ENCODE results near the gene NDUFS8. TPM values are rescaled to one million over a fixed set of nuclear protein-coding genes. Genes with fewer than 3 reads are reported as not detected.

NDUFS8 gene
- total and polyA plus RNA-seq, 2 of the 4 experiments (the other 2 are of a cell fraction) = 85.9 to 131 TPM

DNA sequence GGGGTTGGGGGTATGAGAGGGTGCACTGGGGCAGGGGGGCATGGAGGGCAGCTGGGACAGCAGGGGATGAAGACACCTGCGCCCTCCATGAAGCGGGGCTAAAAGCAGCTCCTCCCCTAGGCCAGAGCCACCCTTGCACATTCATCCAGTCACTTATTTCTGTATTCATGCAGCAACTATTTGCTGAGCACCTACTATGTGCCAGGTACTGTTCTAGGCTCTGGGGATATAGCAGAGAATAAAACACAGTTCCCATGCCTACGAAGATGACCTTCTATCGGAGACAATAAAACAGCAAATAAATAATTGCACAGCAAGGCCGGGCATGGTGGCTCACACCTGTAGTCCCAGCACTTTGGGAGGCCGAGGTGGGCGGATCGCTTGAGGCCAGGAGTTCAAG lies 15.0 kb upstream of the NDUFS8 start:
- WGBS, 2 experiments (ENCODE audit: extremely low coverage in 2 of 2, insufficient read length in 1 of 2) = no CpG with 5 or more reads among the region's 8 CpGs
- peaks cover 23 to 43% of the 10 kb centered on the region in 2 experiments; a peak in 3 of 4 replicates for H3K79me1 ChIP-seq (ENCODE audit: low read depth in 1 of 2, low read length in 2 of 2)
- no peaks in the 10 kb centered on the region for H4K20me1 ChIP-seq (ENCODE audit: insufficient read depth, low read length)
- H2BK15ac ChIP-seq (ENCODE audit: low read depth, low read length) = no peak overlapping the region
- no peak overlapping the region for H3K4me2 ChIP-seq (ENCODE audit: low read depth, low read length)
- CTCF ChIA-PET = no interaction called here
- no peaks in the 10 kb centered on the region for H3K36me3 ChIP-seq (ENCODE audit: control insufficient read depth, insufficient read depth, low read length)
- H3K27me3 ChIP-seq (ENCODE audit: control insufficient read depth, insufficient read depth, low read length) = no peaks in the 10 kb centered on the region
- H3K14ac ChIP-seq (replicated peaks; ENCODE audit: low read depth, low read length) = no peak overlapping the region
- in situ Hi-C loops (cut with MboI; ENCODE audit: low sequenced_read_pairs) (no loop called here), intact Hi-C loops (cut with micrococcal nuclease) (no loop called here), dilution Hi-C loops (cut with HindIII; ENCODE audit: low sequenced_read_pairs, unreplicated experiment) (no loop called here)
- H2BK20ac ChIP-seq (ENCODE audit: low read depth, low read length) = no peak overlapping the region
- H2AK9ac ChIP-seq (replicated peaks; ENCODE audit: low read depth, low read length, poor library complexity) = no peak overlapping the region
- H3K56ac ChIP-seq (ENCODE audit: extremely low read depth, insufficient read depth, low read length) = no peak overlapping the region
- no peak overlapping the region for H2BK120ac ChIP-seq (ENCODE audit: low read depth, low read length)
- no peak overlapping the region for H3K4me3 ChIP-seq (ENCODE audit: insufficient read depth, low read depth, low read length)
- H3K9ac ChIP-seq (ENCODE audit: low read depth, low read length) = no peak overlapping the region
- no peak overlapping the region for H3K4ac ChIP-seq (ENCODE audit: low read depth, low read length)
- no peak overlapping the region for H4K8ac ChIP-seq (ENCODE audit: low read depth in 2 of 2, low read length in 2 of 2)
- DNase-seq (no peak), ATAC-seq (ENCODE audit: low read depth) (no peak)
- no peak overlapping the region for H3K18ac ChIP-seq (ENCODE audit: low read depth, low read length)
- H3K27ac ChIP-seq (ENCODE audit: insufficient read depth, low read length) = no peak overlapping the region
- H2AK5ac ChIP-seq (ENCODE audit: low read depth, low read length) = no peak overlapping the region
- no TSS peak for BruUV-seq (replicated peaks)
- H4K91ac ChIP-seq (ENCODE audit: insufficient read depth, low read depth, low read length) = no peak overlapping the region
- H3K9me3 ChIP-seq (ENCODE audit: control insufficient read depth, insufficient read depth, low read length) = no peaks in the 10 kb centered on the region
- no peak overlapping the region for H4K5ac ChIP-seq (ENCODE audit: low read depth, low read length)
- H3K9me1 ChIP-seq (ENCODE audit: insufficient read depth, low read length) = peaks cover 31% of the 10 kb centered on the region
- no peak overlapping the region for H2BK5ac ChIP-seq (ENCODE audit: low read depth, low read length, poor library complexity, severe bottlenecking)
- TF ChIP-seq, protein P1, sequence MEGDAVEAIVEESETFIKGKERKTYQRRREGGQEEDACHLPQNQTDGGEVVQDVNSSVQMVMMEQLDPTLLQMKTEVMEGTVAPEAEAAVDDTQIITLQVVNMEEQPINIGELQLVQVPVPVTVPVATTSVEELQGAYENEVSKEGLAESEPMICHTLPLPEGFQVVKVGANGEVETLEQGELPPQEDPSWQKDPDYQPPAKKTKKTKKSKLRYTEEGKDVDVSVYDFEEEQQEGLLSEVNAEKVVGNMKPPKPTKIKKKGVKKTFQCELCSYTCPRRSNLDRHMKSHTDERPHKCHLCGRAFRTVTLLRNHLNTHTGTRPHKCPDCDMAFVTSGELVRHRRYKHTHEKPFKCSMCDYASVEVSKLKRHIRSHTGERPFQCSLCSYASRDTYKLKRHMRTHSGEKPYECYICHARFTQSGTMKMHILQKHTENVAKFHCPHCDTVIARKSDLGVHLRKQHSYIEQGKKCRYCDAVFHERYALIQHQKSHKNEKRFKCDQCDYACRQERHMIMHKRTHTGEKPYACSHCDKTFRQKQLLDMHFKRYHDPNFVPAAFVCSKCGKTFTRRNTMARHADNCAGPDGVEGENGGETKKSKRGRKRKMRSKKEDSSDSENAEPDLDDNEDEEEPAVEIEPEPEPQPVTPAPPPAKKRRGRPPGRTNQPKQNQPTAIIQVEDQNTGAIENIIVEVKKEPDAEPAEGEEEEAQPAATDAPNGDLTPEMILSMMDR (conservative IDR thresholded peaks at IDR 0.05; ENCODE audit: low read depth, low read length) = no peak
- no peak for TF ChIP-seq CEBPB (IDR thresholded peaks at IDR 0.05; ENCODE audit: low read depth, low read length)
- POLR2A ChIA-PET (ENCODE audit: unreplicated experiment) = interaction anchor here (1.1 kb wide), 1 partner anchor 10 kb away, joined by 3 read pairs; no protein-coding TSS in a partner anchor
- H3K23ac ChIP-seq (ENCODE audit: low read depth, low read length) = no peak overlapping the region
- peaks cover 44% of the 10 kb centered on the region for H3K4me1 ChIP-seq (ENCODE audit: control insufficient read depth, insufficient read depth, low read length)
- no peak overlapping the region for H2AFZ ChIP-seq (replicated peaks; ENCODE audit: low read length, poor library complexity)
